GM19395 (cell line): ENCODE data around the gene KCP.

Experiments
- ATAC-seq: cut with Tn5 transposase; IDR thresholded peaks from one replicate; pipeline ENCODE4 v1.9.1; 2021; ENCODE audit warnings: mild to moderate bottlenecking, moderate library complexity; ENCODE audit not compliant: unreplicated experiment

Gene KCP

GRCh38 chr7:128831178-128831993 lies 79.1 kb downstream of the KCP start:
- no peak for ATAC-seq

GRCh38 chr7:128830231-128831177 lies 80.0 kb downstream of the KCP start, which contains the start of gene FLNC:
FLNC (plus strand) TSS chr7:128830406; CDS start chr7:128830638, 232 bp downstream.
- no peak for ATAC-seq

- no peak for ATAC-seq
Observed at GRCh38 chr7:128829391-128830166, 80.9 kb downstream of the KCP start.

GRCh38 chr7:128827971-128828711 lies 82.4 kb downstream of the KCP start:
- no peak for ATAC-seq

- ATAC-seq, result no peak
Observed at GRCh38 chr7:128827248-128827958, 83.1 kb downstream of the KCP start.

- ATAC-seq, result no peak
Observed at GRCh38 chr7:128826916-128827247, 83.6 kb downstream of the KCP start.
